Keratinocyte (primary cell): ENCODE measurements around the gene TMEM208. TPM values are rescaled to one million over a fixed set of nuclear protein-coding genes. Genes with fewer than 3 reads are reported as not detected.
A peak's percentile ranks its signal among the peaks of the same experiment; 100 is the strongest.

Source experiments
- DNase-seq: peaks from one replicate; pipeline ENCODE4 v3.0.0-alpha.2; 2011; ENCODE audit warnings: low read depth, missing footprints, low spot score
- FAIRE-seq: peaks from 2 replicates; lab custom pipeline; 2011; peaks lifted over from hg19 to GRCh38; lab: Jason Lieb, UNC
- H2AFZ ChIP-seq: 2 replicates; pipeline ENCODE4 v1.6.0; 2012; ENCODE audit warnings: low read length, control low read depth, inconsistent platforms; ENCODE audit not compliant: control insufficient read depth
- H3K27ac ChIP-seq: 2 replicates; pipeline ENCODE4 v1.5.1; 2011; ENCODE audit warnings: low read length; ENCODE audit not compliant: control insufficient read depth, insufficient read depth
- H3K27me3 ChIP-seq: 3 replicates; pipeline ENCODE4 v1.6.0; 2011; ENCODE audit warnings: low read length; ENCODE audit not compliant: control insufficient read depth, insufficient read depth; ENCODE audit errors: extremely low read depth
- H3K36me3 ChIP-seq, 2 experiments: 2 replicates in 1 of 2; 3 replicates in 1 of 2; pipeline ENCODE4 v1.5.1; 2011; ENCODE audit warnings: low read length in 2 of 2, mild to moderate bottlenecking in 1 of 2; ENCODE audit not compliant: control insufficient read depth in 2 of 2, insufficient read depth in 2 of 2; ENCODE audit errors: extremely low read depth in 1 of 2
- H3K4me1 ChIP-seq: 3 replicates; pipeline ENCODE4 v1.5.1; 2011; ENCODE audit warnings: low read length; ENCODE audit not compliant: control insufficient read depth, insufficient read depth; ENCODE audit errors: extremely low read depth
- H3K4me2 ChIP-seq: 3 replicates; pipeline ENCODE4 v1.6.0; 2011; ENCODE audit warnings: low read depth, low read length; ENCODE audit not compliant: control insufficient read depth, insufficient read depth; ENCODE audit errors: extremely low read depth
- H3K4me3 ChIP-seq, 3 experiments: fragments of 200-600 bp in 1 of 3; sonication (generic) in 1 of 3; 2 replicates in 2 of 3; 3 replicates in 1 of 3; pipeline ENCODE4 v1.5.1; 2011 to 2016; ENCODE audit warnings: low read length in 3 of 3, mild to moderate bottlenecking in 3 of 3, control low read depth in 2 of 3, inconsistent platforms in 1 of 3, low read depth in 1 of 3, mixed read lengths in 1 of 3, mixed run types in 1 of 3, moderate library complexity in 1 of 3; ENCODE audit not compliant: control insufficient read depth in 2 of 3, insufficient read depth in 2 of 3; ENCODE audit errors: extremely low read depth in 1 of 3
- H3K79me2 ChIP-seq: 2 replicates; pipeline ENCODE4 v1.6.0; 2012; ENCODE audit warnings: low read length; ENCODE audit not compliant: control insufficient read depth, insufficient read depth
- H3K9ac ChIP-seq: 3 replicates; pipeline ENCODE4 v1.6.0; 2011; ENCODE audit warnings: low read length; ENCODE audit not compliant: control insufficient read depth, insufficient read depth; ENCODE audit errors: extremely low read depth
- H3K9me1 ChIP-seq: 3 replicates; pipeline ENCODE4 v1.6.0; 2011; ENCODE audit warnings: low read length; ENCODE audit not compliant: control insufficient read depth, insufficient read depth; ENCODE audit errors: extremely low read depth
- H3K9me3 ChIP-seq: 2 replicates; pipeline ENCODE4 v1.5.1; 2012; ENCODE audit warnings: low read depth, low read length; ENCODE audit not compliant: control insufficient read depth
- H4K20me1 ChIP-seq: 3 replicates; pipeline ENCODE4 v1.6.0; 2011; ENCODE audit warnings: low read length; ENCODE audit not compliant: control insufficient read depth, insufficient read depth; ENCODE audit errors: extremely low read depth
- EZH2 ChIP-seq: IDR thresholded peaks from one replicate; pipeline ENCODE4 v1.6.1; 2012; ENCODE audit warnings: inconsistent platforms, mild to moderate bottlenecking, low read length, moderate library complexity
- dilution Hi-C: fragments of 300-500 bp; cut with MboI; formaldehyde crosslinking; loops from one replicate; pipeline ENCODE4 v1.7.0; 2020; ENCODE audit warnings: low sequenced_read_pairs; ENCODE audit not compliant: extremely low pct_ligation_motif_present
- polyA plus RNA-seq, 5 experiments: library from polyadenylated mRNA; depleted of rRNA in 3 of 5; stranded (reverse) in 3 of 5; stranded (forward) in 1 of 5; unstranded in 1 of 5; fragments of >200 nt; gene quantifications; 1 replicate in 1 of 5; 2 replicates in 3 of 5; 3 replicates in 1 of 5; pipeline versions ENCODE4 v1.2.1 to v1.2.3, GENCODE V29; 2011 to 2012; ENCODE audit warnings: missing spikeins in 2 of 5, low read depth in 1 of 5, low replicate concordance in 1 of 5
- TF ChIP-seq, protein P1 (sequence below), 3 experiments: IDR thresholded peaks in 1 of 3; conservative IDR thresholded peaks in 1 of 3; optimal IDR thresholded peaks in 1 of 3; 2 replicates in 2 of 3; 3 replicates in 1 of 3; pipeline versions ENCODE3 to v1.5.1; 2011; ENCODE audit warnings: low read length in 3 of 3, mild to moderate bottlenecking in 3 of 3, moderate library complexity in 2 of 3, control low read depth in 1 of 3, inconsistent platforms in 1 of 3; ENCODE audit not compliant: insufficient read depth in 2 of 3; ENCODE audit errors: extremely low read depth in 1 of 3

Gene TMEM208
- polyA plus RNA-seq, 1 donor (not counting 4 experiments of a cell fraction or from before 2014, with no cell fraction given), result 44.9 TPM

- TF ChIP-seq EZH2, result no peak
- TF ChIP-seq, protein P1, sequence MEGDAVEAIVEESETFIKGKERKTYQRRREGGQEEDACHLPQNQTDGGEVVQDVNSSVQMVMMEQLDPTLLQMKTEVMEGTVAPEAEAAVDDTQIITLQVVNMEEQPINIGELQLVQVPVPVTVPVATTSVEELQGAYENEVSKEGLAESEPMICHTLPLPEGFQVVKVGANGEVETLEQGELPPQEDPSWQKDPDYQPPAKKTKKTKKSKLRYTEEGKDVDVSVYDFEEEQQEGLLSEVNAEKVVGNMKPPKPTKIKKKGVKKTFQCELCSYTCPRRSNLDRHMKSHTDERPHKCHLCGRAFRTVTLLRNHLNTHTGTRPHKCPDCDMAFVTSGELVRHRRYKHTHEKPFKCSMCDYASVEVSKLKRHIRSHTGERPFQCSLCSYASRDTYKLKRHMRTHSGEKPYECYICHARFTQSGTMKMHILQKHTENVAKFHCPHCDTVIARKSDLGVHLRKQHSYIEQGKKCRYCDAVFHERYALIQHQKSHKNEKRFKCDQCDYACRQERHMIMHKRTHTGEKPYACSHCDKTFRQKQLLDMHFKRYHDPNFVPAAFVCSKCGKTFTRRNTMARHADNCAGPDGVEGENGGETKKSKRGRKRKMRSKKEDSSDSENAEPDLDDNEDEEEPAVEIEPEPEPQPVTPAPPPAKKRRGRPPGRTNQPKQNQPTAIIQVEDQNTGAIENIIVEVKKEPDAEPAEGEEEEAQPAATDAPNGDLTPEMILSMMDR (optimal IDR thresholded peaks at IDR 0.05 in 1 of 3, IDR thresholded peaks at IDR 0.05 in 1 of 3, conservative IDR thresholded peaks at IDR 0.05 in 1 of 3; ENCODE audit: extremely low read depth in 1 of 3, insufficient read depth in 2 of 3, low read length in 3 of 3), result no peak
- dilution Hi-C loops, result no loop called here
- H3K27me3 ChIP-seq, result peaks cover 18% of the 10 kb centered on the region
- peaks cover 10% of the 10 kb centered on the region for H3K79me2 ChIP-seq
- H3K9me1 ChIP-seq, result no peaks in the 10 kb centered on the region
- no peak overlapping the region for H3K27ac ChIP-seq
- no peaks in the 10 kb centered on the region for H3K9me3 ChIP-seq
- H4K20me1 ChIP-seq, result no peaks in the 10 kb centered on the region
- DNase-seq (no peak), FAIRE-seq (no peak)
- H3K4me3 ChIP-seq, result peak overlapping the region; percentile 40 to 62 (median 57)
- peaks cover 0 to 5% of the 10 kb centered on the region in 2 experiments for H3K36me3 ChIP-seq
- H2AFZ ChIP-seq, result peak overlapping the region; percentile 81
- H3K9ac ChIP-seq, result peak overlapping the region; percentile 53
- H3K4me1 ChIP-seq, result peaks cover 43% of the 10 kb centered on the region
- H3K4me2 ChIP-seq, result peak overlapping the region; percentile 82
These were observed 21.1 kb downstream of the TMEM208 start for GRCh38 chr16:67248073-67248400.

- H3K79me2 ChIP-seq, result peaks cover 6% of the 10 kb centered on the region
- H3K4me2 ChIP-seq, result peak within 1 kb of the TSS; percentile 82
- H3K27me3 ChIP-seq, result peaks cover 18% of the 10 kb centered on the region
- H3K4me1 ChIP-seq, result peaks cover 37% of the 10 kb centered on the region
- no peaks in the 10 kb centered on the region for H3K9me1 ChIP-seq
- DNase-seq (no peak), FAIRE-seq (no peak)
- TF ChIP-seq EZH2, result no peak
- TF ChIP-seq, protein P1 (optimal IDR thresholded peaks at IDR 0.05 in 1 of 3, IDR thresholded peaks at IDR 0.05 in 1 of 3, conservative IDR thresholded peaks at IDR 0.05 in 1 of 3; ENCODE audit: extremely low read depth in 1 of 3, insufficient read depth in 2 of 3, low read length in 3 of 3), result peak in 2 of 3 experiments; percentile 3 to 49
- dilution Hi-C loops, result no loop called here
- peak within 1 kb of the TSS; percentile 81 for H2AFZ ChIP-seq
- no peaks in the 10 kb centered on the region for H3K36me3 ChIP-seq
- no peak within 1 kb of the TSS for H3K27ac ChIP-seq
- H4K20me1 ChIP-seq, result no peaks in the 10 kb centered on the region
- H3K4me3 ChIP-seq, result peak within 1 kb of the TSS; percentile 40 to 62 (median 57)
- no peaks in the 10 kb centered on the region for H3K9me3 ChIP-seq
- H3K9ac ChIP-seq, result peak within 1 kb of the TSS; percentile 53
These were observed 21.7 kb downstream of the TMEM208 start, which contains the start of gene SLC9A5 for GRCh38 chr16:67248401-67249177. SLC9A5 (plus strand) TSS chr16:67248979; CDS start chr16:67249015, 36 bp downstream.
